Measurements from ENCODE around the gene NIT1.

NIT1 gene

GRCh38 chr1:161145832-161146231 is 27.9 kb downstream of the NIT1 start:
- no peak for DNase-seq (ENCODE audit: low read depth in 2 of 2)

DNA sequence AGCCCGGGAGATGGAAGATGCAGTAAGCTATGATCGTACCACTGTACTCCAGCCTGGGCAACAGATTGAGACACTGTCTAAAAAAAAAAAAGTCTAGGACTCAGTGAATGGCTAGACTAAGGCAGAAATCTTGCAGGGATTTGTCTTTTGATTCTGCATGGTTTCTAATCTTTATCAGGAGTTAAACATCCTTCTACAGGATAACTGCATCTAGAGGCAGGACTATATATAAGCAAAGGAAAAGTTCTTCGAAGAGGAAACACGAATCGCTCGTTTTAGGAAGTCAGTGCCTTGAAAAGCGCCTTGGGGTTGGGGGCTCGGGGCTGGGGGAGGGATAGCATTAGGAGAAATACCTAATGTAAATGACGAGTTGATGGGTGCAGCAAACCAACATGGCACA is 35.3 kb downstream of the NIT1 start:
- no peak for DNase-seq (ENCODE audit: low read depth in 2 of 2)

DNA sequence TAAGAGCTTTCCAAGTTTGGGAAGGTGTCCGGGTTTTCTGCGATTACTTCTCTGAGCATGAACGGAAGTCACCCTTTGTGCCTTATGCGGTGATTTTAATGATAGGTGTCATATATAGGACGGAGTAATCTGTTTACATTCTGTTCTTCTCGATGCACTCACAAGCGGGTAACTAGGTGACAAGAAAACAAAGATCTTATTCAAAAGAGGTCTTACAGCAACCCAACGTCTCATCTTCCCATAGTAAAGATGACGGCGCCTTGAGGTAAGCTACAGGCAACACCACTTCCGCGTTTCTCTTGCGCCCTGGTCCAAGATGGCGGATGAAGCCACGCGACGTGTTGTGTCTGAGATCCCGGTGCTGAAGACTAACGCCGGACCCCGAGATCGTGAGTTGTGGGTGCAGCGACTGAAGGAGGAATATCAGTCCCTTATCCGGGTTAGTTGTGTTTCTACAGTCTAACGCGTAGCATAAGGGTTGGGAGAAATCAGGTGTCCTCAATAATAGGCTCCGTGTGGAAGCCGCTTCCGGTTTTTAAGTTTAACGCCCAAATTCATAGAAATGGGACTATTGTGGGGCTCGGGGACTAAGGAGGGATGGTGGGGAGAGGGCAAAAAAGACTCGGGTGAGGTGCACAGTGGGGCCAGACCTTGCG is 35.9 kb downstream of the NIT1 start, which contains the start of gene UFC1:
UFC1 (plus strand) TSS at position 297 of the 656 bp plus-strand sequence; CDS start at position 317, 20 bp downstream.
- DNase-seq (ENCODE audit: low read depth in 2 of 2), result peak in 1 of 2 donors; percentile 58

- DNase-seq (ENCODE audit: low read depth in 2 of 2), result no peak
These were observed 40.0 kb downstream of the NIT1 start for GRCh38 chr1:161157867-161158266.

GRCh38 chr1:161158316-161159010 is 40.6 kb downstream of the NIT1 start:
- no peak for DNase-seq (ENCODE audit: low read depth in 2 of 2)

DNA sequence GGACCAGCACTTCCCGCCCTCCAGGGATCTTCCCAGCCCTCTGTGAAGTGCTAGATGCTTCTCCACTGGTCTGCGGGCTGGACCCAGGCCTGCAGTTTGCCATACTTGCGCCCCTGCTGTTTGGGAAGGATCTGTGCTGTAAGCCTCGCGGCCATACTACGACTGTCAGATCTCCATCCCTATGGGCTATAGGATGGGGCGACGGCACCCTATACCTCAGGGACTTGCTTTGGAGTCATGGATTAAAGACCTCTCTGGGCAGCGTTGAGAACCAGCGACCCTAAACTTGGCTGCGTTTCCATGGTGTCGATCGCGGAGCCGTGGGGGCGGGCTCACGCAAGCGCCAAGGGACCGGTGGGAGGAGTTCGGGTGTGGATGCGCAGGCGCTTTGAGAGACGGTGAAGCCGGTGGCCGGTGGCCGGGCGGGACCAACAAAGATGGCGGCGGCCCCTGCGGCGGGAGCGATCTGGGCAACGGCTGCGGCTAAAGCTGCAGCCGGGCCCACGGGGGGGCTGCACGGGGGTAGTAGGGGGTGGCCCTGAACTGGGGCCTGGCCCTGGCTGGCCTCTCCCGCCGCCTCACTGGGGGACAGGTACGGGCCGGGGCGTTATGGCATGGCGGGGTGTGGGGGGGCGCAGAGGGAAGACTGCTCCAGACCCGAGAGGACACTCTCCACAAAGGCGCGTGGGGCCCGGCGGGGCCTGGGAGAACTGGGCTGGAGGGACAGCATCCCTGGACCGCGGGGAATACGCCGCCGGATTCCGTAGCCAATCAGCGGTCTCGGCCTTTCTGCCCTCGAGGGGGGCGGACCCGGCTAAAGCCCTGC is 41.4 kb downstream of the NIT1 start, which contains the start of gene USP21:
USP21 (plus strand) TSS at position 414 of the 826 bp plus-strand sequence. CDS start 1,141 bp downstream, outside the sequence.
- DNase-seq (ENCODE audit: low read depth in 2 of 2), result peak; percentile 82 to 85

DNA sequence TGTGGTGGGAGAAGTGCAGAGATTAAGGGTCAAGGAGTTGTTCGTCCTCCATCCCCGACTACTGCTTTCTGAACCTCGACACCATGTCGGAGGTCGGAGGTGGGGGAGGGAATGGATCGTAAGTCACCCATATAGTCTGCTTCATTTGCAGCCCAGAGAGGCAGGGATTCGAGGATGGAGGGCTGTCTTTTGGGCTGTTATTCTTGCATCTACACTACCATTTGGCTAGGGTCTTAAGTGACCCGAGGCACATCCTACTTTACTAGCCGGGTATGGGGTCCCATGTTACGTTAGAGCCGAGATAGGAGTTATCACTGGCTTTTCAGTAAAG is 42.0 kb downstream of the NIT1 start:
- DNase-seq (ENCODE audit: low read depth in 2 of 2), result no peak

GRCh38 chr1:161160671-161161145 is 42.8 kb downstream of the NIT1 start:
- DNase-seq (ENCODE audit: low read depth in 2 of 2), result no peak

GRCh38 chr1:161161652-161162051 is 43.7 kb downstream of the NIT1 start:
- DNase-seq (ENCODE audit: low read depth in 2 of 2), result no peak

- no peak for DNase-seq (ENCODE audit: low read depth in 2 of 2)
These were observed 44.1 kb downstream of the NIT1 start for GRCh38 chr1:161162052-161162451.

DNA sequence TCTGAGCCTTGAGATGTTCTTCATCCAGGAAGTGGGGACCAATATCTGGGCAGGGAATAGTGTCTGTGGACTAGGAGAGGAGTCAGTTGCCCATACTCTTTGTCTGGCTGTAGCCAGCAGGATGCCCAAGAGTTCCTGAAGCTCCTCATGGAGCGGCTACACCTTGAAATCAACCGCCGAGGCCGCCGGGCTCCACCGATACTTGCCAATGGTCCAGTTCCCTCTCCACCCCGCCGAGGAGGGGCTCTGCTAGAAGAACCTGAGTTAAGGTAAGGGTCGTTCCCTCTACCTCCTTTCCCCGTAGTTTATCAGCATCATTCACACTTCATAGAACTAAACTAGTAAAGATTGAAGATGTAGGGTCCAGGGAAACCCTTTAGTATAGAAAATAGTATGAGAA is 44.9 kb downstream of the NIT1 start:
- DNase-seq (ENCODE audit: low read depth in 2 of 2), result no peak

DNA sequence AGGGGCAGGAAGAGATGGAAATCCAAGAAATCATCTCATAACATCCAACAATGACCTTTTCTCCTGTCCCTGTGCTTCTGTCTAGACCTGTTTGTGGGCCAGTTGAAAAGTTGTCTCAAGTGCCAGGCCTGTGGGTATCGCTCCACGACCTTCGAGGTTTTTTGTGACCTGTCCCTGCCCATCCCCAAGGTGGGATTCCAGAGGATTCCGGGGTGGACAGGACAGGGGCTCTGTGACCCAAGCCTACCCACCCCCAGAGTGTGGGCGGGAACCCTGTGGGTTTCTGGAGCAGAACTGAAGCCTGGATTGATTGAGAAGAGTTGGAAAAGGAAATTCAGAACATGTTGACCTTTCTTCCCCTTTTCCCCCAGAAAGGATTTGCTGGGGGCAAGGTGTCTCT is 45.9 kb downstream of the NIT1 start:
- no peak for DNase-seq (ENCODE audit: low read depth in 2 of 2)

- DNase-seq (ENCODE audit: low read depth in 2 of 2), result no peak
These were observed 47.2 kb downstream of the NIT1 start for GRCh38 chr1:161164901-161165610.

DNA sequence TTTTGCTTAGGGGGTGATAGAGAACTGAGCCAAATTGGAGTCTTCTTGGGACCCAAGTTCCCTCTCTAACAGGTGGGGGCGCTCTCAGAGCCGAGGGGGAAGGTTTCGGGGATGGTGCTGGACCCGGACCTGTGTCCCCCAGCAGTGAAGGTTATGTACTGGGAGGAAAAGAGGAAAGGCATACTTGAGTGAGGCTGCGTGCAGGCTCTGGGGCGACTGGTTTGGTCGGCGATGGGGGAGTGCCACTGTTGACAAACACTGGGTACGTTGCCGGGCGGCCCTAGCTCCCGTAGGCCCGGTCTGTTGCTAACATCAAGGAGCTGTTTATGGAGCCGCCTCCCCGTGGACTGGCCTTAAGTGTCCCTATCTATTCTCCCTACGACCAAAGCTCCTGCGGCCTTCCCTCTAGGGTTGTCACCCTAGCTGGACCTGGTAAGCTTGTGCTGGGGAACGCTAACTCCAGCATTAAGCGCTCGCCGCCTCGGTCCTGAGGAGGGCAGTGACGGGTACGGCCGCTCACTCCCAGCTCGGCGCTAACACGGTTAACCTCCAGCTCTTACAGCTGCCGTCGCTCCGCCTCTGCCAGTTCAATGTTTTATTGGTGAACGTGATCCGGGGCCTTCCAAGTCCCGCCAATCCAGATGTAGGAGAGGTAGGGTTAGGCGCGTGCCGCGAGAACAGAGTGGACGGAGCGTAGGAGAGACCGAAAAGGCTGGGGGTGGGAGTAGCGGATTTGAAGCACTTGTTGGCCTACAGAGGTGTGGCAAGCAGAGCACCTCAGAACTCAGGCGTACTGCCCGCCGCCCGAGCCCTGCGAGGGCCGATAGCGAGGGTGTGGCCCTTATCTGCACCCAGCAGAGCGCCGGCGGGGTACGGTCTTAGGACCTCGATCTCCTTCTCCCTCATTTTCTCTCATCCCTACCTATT is 48.1 kb downstream of the NIT1 start, which contains the start of gene PPOX:
PPOX (plus strand) TSS at position 685 of the 927 bp plus-strand sequence. CDS start 422 bp downstream, outside the sequence.
- peak; percentile 80 to 81 for DNase-seq (ENCODE audit: low read depth in 2 of 2)

DNA sequence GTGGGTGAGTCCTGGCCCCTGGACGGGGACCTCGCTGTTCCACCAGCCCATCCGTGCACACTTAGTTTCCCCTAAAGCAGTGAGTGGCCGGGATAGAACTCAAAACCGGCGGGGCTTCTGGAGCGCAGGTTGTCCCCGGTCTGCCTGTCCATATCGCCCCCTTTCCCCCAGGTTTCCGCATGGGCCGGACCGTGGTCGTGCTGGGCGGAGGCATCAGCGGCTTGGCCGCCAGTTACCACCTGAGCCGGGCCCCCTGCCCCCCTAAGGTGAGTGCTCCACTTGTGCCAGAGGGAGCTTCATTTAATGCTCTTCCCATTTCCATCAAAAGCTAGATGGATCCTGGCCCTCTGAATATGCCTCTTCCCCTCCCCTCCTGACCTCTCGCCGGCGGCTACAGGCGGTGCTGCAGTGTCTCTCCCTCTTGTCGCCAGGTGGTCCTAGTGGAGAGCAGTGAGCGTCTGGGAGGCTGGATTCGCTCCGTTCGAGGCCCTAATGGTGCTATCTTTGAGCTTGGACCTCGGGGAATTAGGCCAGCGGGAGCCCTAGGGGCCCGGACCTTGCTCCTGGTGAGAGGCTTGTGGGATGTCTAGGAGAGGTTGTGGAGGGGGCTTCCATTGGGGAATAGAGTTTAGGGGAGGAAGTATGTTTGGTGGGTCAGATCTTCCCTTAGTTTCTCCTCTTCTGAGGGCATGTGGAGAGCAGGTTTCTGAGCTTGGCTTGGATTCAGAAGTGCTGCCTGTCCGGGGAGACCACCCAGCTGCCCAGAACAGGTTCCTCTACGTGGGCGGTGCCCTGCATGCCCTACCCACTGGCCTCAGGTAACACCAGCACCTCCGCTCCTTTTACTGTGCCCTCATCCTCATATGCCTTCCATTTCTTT is 49.0 kb downstream of the NIT1 start:
- no peak for DNase-seq (ENCODE audit: low read depth in 2 of 2)

- DNase-seq (ENCODE audit: low read depth in 2 of 2), result no peak
These were observed 51.0 kb downstream of the NIT1 start for GRCh38 chr1:161168906-161169305.
